GM18520 (cell line): ENCODE results near the gene POU4F3.
"Not testable (repeated sequence)": the region's sequence is repeated elsewhere in the genome, so short reads cannot be mapped to it uniquely, and the experiment has no call there.

Source experiments
- ATAC-seq: cut with Tn5 transposase; IDR thresholded peaks from one replicate; pipeline ENCODE4 v1.9.1; 2021; ENCODE audit not compliant: unreplicated experiment

POU4F3 gene

GRCh38 chr5:146338774-146339714 lies at the start of gene POU4F3:
TSS of gene POU4F3 (plus strand) at chr5:146338839. CDS start at chr5:146339113, 274 bp downstream.
- ATAC-seq: no peak

- no peak for ATAC-seq
These were observed 48.3 kb upstream of the POU4F3 start for GRCh38 chr5:146290318-146290717.

- peak; percentile 69 for ATAC-seq
These were observed 47.1 kb upstream of the POU4F3 start for GRCh38 chr5:146291421-146292074.

GRCh38 chr5:146296245-146296644 lies 42.4 kb upstream of the POU4F3 start:
- no peak for ATAC-seq

GRCh38 chr5:146298920-146299319 lies 39.7 kb upstream of the POU4F3 start:
- not testable (repeated sequence) for ATAC-seq

- no peak for ATAC-seq
These were observed 37.0 kb upstream of the POU4F3 start for GRCh38 chr5:146301626-146302025.

GRCh38 chr5:146302406-146302805 lies 36.2 kb upstream of the POU4F3 start:
- no peak for ATAC-seq

- ATAC-seq: no peak
These were observed 31.8 kb upstream of the POU4F3 start for GRCh38 chr5:146306838-146307237.

GRCh38 chr5:146307796-146308195 lies 30.8 kb upstream of the POU4F3 start:
- no peak for ATAC-seq

- ATAC-seq: no peak
These were observed 28.1 kb upstream of the POU4F3 start for GRCh38 chr5:146310540-146310939.

GRCh38 chr5:146311278-146311677 lies 27.4 kb upstream of the POU4F3 start:
- ATAC-seq: no peak

GRCh38 chr5:146313027-146313426 lies 25.6 kb upstream of the POU4F3 start:
- no peak for ATAC-seq

- ATAC-seq: no peak
These were observed 17.1 kb upstream of the POU4F3 start for GRCh38 chr5:146321571-146321970.

- no peak for ATAC-seq
These were observed 11.3 kb upstream of the POU4F3 start for GRCh38 chr5:146327257-146327870.

GRCh38 chr5:146327989-146328388 lies 10.7 kb upstream of the POU4F3 start:
- ATAC-seq: no peak

GRCh38 chr5:146329697-146330096 lies 8.9 kb upstream of the POU4F3 start:
- no peak for ATAC-seq

- ATAC-seq: no peak
These were observed 7.2 kb upstream of the POU4F3 start for GRCh38 chr5:146331423-146331822.

- ATAC-seq: no peak
These were observed 4.5 kb upstream of the POU4F3 start for GRCh38 chr5:146334074-146334533.

GRCh38 chr5:146336197-146336596 lies 2.4 kb upstream of the POU4F3 start:
- ATAC-seq: no peak

- ATAC-seq: no peak
These were observed 1.3 kb upstream of the POU4F3 start for GRCh38 chr5:146337264-146337904.

GRCh38 chr5:146337928-146338327 lies 711 bp upstream of the POU4F3 start:
- ATAC-seq: no peak
